Astrocyte (in vitro differentiated cells and primary cell): Measurements from ENCODE around the gene CDKN1C. TPM values are rescaled to one million over a fixed set of nuclear protein-coding genes. Genes with fewer than 3 reads are reported as not detected.

Source experiments
- DNase-seq: peaks from one replicate; pipeline ENCODE4 v3.0.0-alpha.2; 2010; ENCODE audit warnings: low read depth
- FAIRE-seq: peaks from 2 replicates; lab custom pipeline; 2011; peaks lifted over from hg19 to GRCh38; lab: Jason Lieb, UNC
- H2AFZ ChIP-seq: 2 replicates; pipeline ENCODE4 v1.6.0; 2012; ENCODE audit warnings: low read depth, low read length, inconsistent platforms
- H3K27ac ChIP-seq: 2 replicates; pipeline ENCODE4 v1.5.1; 2011; ENCODE audit warnings: low read depth, low read length, inconsistent platforms
- H3K27me3 ChIP-seq: 2 replicates; pipeline ENCODE4 v1.6.0; 2011; ENCODE audit warnings: low read length, inconsistent platforms; ENCODE audit not compliant: insufficient read depth
- H3K36me3 ChIP-seq: 2 replicates; pipeline ENCODE4 v1.5.1; 2011; ENCODE audit warnings: low read length, inconsistent platforms; ENCODE audit not compliant: insufficient read depth
- H3K4me1 ChIP-seq: 2 replicates; pipeline ENCODE4 v1.5.1; 2011; ENCODE audit warnings: low read length, inconsistent platforms; ENCODE audit not compliant: insufficient read depth
- H3K4me2 ChIP-seq: 2 replicates; pipeline ENCODE4 v1.6.0; 2012; ENCODE audit warnings: low read length, inconsistent platforms
- H3K4me3 ChIP-seq: 2 replicates; pipeline ENCODE4 v1.5.1; 2011; ENCODE audit warnings: low read depth, mild to moderate bottlenecking, low read length, inconsistent platforms; ENCODE audit not compliant: insufficient read depth
- H3K79me2 ChIP-seq: 2 replicates; pipeline ENCODE4 v1.6.0; 2012; ENCODE audit warnings: mild to moderate bottlenecking, low read length, inconsistent platforms; ENCODE audit not compliant: insufficient read depth
- H3K9ac ChIP-seq: 2 replicates; pipeline ENCODE4 v1.6.0; 2012; ENCODE audit warnings: mild to moderate bottlenecking, low read length, inconsistent platforms
- H3K9me3 ChIP-seq: 2 replicates; pipeline ENCODE4 v1.5.1; 2012; ENCODE audit warnings: low read depth, mild to moderate bottlenecking, low read length, inconsistent platforms; ENCODE audit not compliant: insufficient read depth
- H4K20me1 ChIP-seq: 2 replicates; pipeline ENCODE4 v1.6.0; 2012; ENCODE audit warnings: low read length, inconsistent platforms; ENCODE audit not compliant: insufficient read depth
- H3K27ac Mint-ChIP-seq: one replicate; pipeline ENCODE4 v1.8.0; 2021; ENCODE audit warnings: mild to moderate bottlenecking, mixed read lengths; ENCODE audit not compliant: unreplicated experiment
- H3K27me3 Mint-ChIP-seq: one replicate; pipeline ENCODE4 v1.8.0; 2021; ENCODE audit warnings: low read depth, mixed read lengths; ENCODE audit not compliant: unreplicated experiment
- H3K36me3 Mint-ChIP-seq: one replicate; pipeline ENCODE4 v1.8.0; 2021; ENCODE audit warnings: low read depth, mixed read lengths; ENCODE audit not compliant: unreplicated experiment
- H3K4me1 Mint-ChIP-seq: one replicate; pipeline ENCODE4 v1.8.0; 2021; ENCODE audit warnings: low read depth, mixed read lengths; ENCODE audit not compliant: unreplicated experiment
- H3K4me3 Mint-ChIP-seq: one replicate; pipeline ENCODE4 v1.8.0; 2021; ENCODE audit warnings: mild to moderate bottlenecking, moderate library complexity, mixed read lengths; ENCODE audit not compliant: unreplicated experiment
- H3K9me3 Mint-ChIP-seq: one replicate; pipeline ENCODE4 v1.8.0; 2021; ENCODE audit warnings: mild to moderate bottlenecking, mixed read lengths; ENCODE audit not compliant: unreplicated experiment
- EZH2 ChIP-seq: IDR thresholded peaks from 2 replicates; pipeline ENCODE4 v1.6.1; 2012; ENCODE audit warnings: mild to moderate bottlenecking, low read length, inconsistent platforms; ENCODE audit not compliant: insufficient read depth
- total RNA-seq: library from RNA; stranded (reverse); gene quantifications from 2 replicates; pipeline ENCODE4 v1.2.1, GENCODE V29; 2021
- TF ChIP-seq, protein P1 (sequence below): IDR thresholded peaks from 2 replicates; pipeline ENCODE4 v1.5.1; 2011; ENCODE audit warnings: low read depth, mild to moderate bottlenecking, inconsistent platforms, low read length, moderate library complexity; ENCODE audit not compliant: insufficient read depth

CDKN1C gene
- total RNA-seq, 1 donor from 2014 or later: 7.5 TPM

DNA sequence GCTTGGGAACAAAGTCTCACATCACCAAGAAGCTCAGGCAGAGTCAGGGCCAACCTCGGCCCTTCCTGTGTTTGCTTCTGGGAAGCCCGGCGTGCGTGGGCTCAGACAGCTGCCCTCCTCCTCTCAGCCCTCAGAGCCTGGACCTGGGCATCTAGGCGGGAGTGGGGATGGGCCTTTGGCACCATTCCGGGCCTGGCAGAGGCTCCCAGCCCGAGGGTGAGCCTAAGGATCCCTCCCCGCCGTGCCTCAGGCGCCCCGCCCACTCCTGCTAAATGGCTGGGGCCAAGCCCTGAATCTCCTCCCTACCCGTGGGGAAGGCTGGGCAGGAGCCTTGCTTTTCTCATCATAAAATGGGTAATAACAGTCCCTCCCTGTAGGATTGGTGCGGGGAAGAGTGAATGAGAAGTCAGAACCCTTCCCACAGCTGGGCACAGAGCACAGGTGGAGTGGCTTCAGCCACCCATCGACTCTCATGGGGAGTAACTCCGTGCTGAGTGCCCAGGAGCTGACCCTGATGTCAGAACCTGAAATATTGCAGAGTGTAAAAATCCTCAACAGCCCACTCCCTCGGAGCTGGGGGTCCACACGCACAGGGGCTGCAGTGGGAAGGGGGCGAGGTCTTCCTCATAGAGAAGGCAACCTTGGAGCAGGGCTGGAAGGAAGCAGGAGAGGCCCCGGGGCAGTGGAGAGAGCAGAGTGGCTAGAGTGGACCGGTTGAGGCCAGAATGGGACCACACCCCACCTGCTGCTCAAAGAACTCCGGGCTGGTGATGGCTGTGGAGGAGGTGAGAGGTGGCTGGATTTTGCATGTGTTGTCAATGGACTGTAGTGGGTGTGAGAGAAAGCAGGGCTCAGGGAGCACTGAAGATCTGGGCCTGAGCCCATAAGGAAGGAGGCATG lies 18.8 kb upstream of the CDKN1C start:
- Mint-ChIP-seq H3K27me3 (no peaks in the 10 kb centered on the region), H3K4me1 (peaks cover 7% of the 10 kb centered on the region), H3K36me3 (peaks cover 16% of the 10 kb centered on the region), H3K4me3 (no peak overlapping the region), H3K9me3 (peaks cover 5% of the 10 kb centered on the region), H3K27ac (peak overlapping the region; percentile 34)
- Histone ChIP-seq H3K4me3 (no peak overlapping the region), H3K4me1 (peaks cover 19% of the 10 kb centered on the region), H3K79me2 (no peaks in the 10 kb centered on the region), H3K4me2 (no peak overlapping the region), H3K9me3 (no peaks in the 10 kb centered on the region), H2AFZ (no peak overlapping the region), H3K9ac (no peak overlapping the region), H3K27ac (no peak overlapping the region), H3K36me3 (no peaks in the 10 kb centered on the region), H4K20me1 (no peaks in the 10 kb centered on the region), H3K27me3 (peaks cover 3% of the 10 kb centered on the region)
- TF ChIP-seq, protein P1, sequence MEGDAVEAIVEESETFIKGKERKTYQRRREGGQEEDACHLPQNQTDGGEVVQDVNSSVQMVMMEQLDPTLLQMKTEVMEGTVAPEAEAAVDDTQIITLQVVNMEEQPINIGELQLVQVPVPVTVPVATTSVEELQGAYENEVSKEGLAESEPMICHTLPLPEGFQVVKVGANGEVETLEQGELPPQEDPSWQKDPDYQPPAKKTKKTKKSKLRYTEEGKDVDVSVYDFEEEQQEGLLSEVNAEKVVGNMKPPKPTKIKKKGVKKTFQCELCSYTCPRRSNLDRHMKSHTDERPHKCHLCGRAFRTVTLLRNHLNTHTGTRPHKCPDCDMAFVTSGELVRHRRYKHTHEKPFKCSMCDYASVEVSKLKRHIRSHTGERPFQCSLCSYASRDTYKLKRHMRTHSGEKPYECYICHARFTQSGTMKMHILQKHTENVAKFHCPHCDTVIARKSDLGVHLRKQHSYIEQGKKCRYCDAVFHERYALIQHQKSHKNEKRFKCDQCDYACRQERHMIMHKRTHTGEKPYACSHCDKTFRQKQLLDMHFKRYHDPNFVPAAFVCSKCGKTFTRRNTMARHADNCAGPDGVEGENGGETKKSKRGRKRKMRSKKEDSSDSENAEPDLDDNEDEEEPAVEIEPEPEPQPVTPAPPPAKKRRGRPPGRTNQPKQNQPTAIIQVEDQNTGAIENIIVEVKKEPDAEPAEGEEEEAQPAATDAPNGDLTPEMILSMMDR: no peak
- TF ChIP-seq EZH2: no peak
- FAIRE-seq (no peak), DNase-seq (no peak)

DNA sequence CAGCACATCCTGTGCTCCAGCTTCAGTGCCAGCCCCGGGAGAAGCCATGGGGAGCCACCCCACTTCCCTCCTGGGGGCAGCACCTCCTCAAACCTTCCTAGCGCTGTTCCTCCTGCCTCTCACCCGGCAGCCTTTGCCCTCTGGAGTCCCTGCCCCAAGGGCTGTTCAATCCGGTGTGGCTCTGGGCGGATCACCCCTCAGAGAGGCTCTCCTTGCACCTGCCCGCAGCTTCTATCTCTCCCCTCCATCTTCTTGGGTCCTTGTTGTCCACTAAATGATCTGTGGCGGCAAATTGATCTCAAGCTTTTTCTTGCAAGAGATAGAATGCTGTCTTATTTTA lies 18.1 kb upstream of the CDKN1C start:
- Mint-ChIP-seq H3K4me3 (peak overlapping the region; percentile 72), H3K27me3 (no peaks in the 10 kb centered on the region), H3K27ac (no peak overlapping the region), H3K4me1 (peaks cover 10% of the 10 kb centered on the region), H3K36me3 (peaks cover 16% of the 10 kb centered on the region), H3K9me3 (peaks cover 5% of the 10 kb centered on the region)
- Histone ChIP-seq H4K20me1 (no peaks in the 10 kb centered on the region), H3K4me2 (no peak overlapping the region), H3K9ac (no peak overlapping the region), H3K79me2 (no peaks in the 10 kb centered on the region), H3K4me3 (no peak overlapping the region), H3K27me3 (peaks cover 1% of the 10 kb centered on the region), H3K4me1 (peaks cover 26% of the 10 kb centered on the region), H3K9me3 (no peaks in the 10 kb centered on the region), H3K27ac (no peak overlapping the region), H3K36me3 (no peaks in the 10 kb centered on the region), H2AFZ (no peak overlapping the region)
- no peak for DNase-seq
- no peak for FAIRE-seq
- TF ChIP-seq EZH2: no peak
- TF ChIP-seq, protein P1: no peak
